OCI-LY7 (cell line): ENCODE measurements around the gene CRYZL1. TPM values are rescaled to one million over a fixed set of nuclear protein-coding genes. Genes with fewer than 3 reads are reported as not detected.

Experiments
- BruUV-seq: library from RNA; stranded (reverse); fragments of 400-500 nt; replicated peaks from 2 replicates; lab custom pipeline; 2021; lab: Mats Ljungman, UMichigan
- CTCF ChIA-PET: fragments of 300-600 bp; sonication (Branson Sonifier 250); formaldehyde crosslinking; loops from one replicate; lab custom pipeline; 2022; ENCODE audit warnings: antibody characterized with exemption; ENCODE audit not compliant: unreplicated experiment; lab: Charles Lee
- POLR2A ChIA-PET: fragments of 300-600 bp; sonication (Branson Sonifier 250); formaldehyde crosslinking; loops from one replicate; lab custom pipeline; 2022; ENCODE audit warnings: antibody characterized with exemption; lab: Charles Lee
- DNase-seq: peaks from one replicate; pipeline ENCODE4 v3.0.0-alpha.2; 2015; ENCODE audit warnings: low spot score
- H2AFZ ChIP-seq: fragments of 200-600 bp; sonication (generic), shearing (Covaris generic); 2 replicates; pipeline ENCODE4 v1.6.1; 2014; ENCODE audit warnings: mild to moderate bottlenecking, antibody characterized with exemption, low read length, moderate library complexity
- H3K27ac ChIP-seq: fragments of 200-600 bp; sonication (generic); 2 replicates; pipeline ENCODE4 v1.5.1; 2014; ENCODE audit warnings: mixed run types, low read depth, mild to moderate bottlenecking, moderate library complexity, low read length, inconsistent platforms; ENCODE audit not compliant: poor library complexity, severe bottlenecking
- H3K36me3 ChIP-seq: fragments of 200-600 bp; sonication (generic); 2 replicates; pipeline ENCODE4 v1.6.1; 2014; ENCODE audit warnings: mild to moderate bottlenecking, antibody characterized with exemption, low read length, moderate library complexity, mixed read lengths; ENCODE audit not compliant: insufficient read depth
- H3K4me1 ChIP-seq: fragments of 200-600 bp; sonication (generic); 2 replicates; pipeline ENCODE4 v1.5.1; 2014; ENCODE audit warnings: mild to moderate bottlenecking, low read length; ENCODE audit not compliant: insufficient read depth, poor library complexity, severe bottlenecking
- H3K4me2 ChIP-seq: fragments of 200-600 bp; sonication (generic); 2 replicates; pipeline ENCODE4 v1.6.1; 2014; ENCODE audit warnings: mild to moderate bottlenecking, low read length
- H3K4me3 ChIP-seq: fragments of 200-600 bp; sonication (generic); 2 replicates; pipeline ENCODE4 v1.5.1; 2014; ENCODE audit warnings: mild to moderate bottlenecking, low read depth, low read length; ENCODE audit not compliant: poor library complexity, severe bottlenecking
- H3K79me2 ChIP-seq: fragments of 200-600 bp; sonication (generic); 2 replicates; pipeline ENCODE4 v1.6.1; 2016; ENCODE audit warnings: low read depth, mild to moderate bottlenecking, low read length, moderate library complexity, mixed read lengths; ENCODE audit not compliant: insufficient read depth
- H3K9me2 ChIP-seq: fragments of 200-600 bp; sonication (generic); 2 replicates; pipeline ENCODE4 v1.6.1; 2016; ENCODE audit warnings: mild to moderate bottlenecking, low read length, mixed read lengths; ENCODE audit not compliant: insufficient read depth
- H3K9me3 ChIP-seq: fragments of 200-600 bp; sonication (generic); 2 replicates; pipeline ENCODE4 v1.6.1; 2014; ENCODE audit warnings: mild to moderate bottlenecking, mixed run types, low read length, mixed read lengths
- H4K20me1 ChIP-seq: fragments of 200-600 bp; sonication (generic); 2 replicates; pipeline ENCODE4 v1.6.1; 2014; ENCODE audit warnings: mild to moderate bottlenecking, antibody characterized with exemption, low read length, moderate library complexity, mixed read lengths; ENCODE audit not compliant: insufficient read depth
- EZH2phosphoT487 ChIP-seq: fragments of 200-600 bp; sonication (generic); IDR thresholded peaks from 2 replicates; pipeline ENCODE4 v1.6.1; 2018; ENCODE audit warnings: low read depth, borderline replicate concordance, mild to moderate bottlenecking, mixed run types, antibody characterized with exemption, low read length, moderate library complexity, mixed read lengths
- intact Hi-C: fragments of 100-400 bp; cut with micrococcal nuclease; formaldehyde crosslinking; loops from one replicate; pipeline ENCODE4 v1.10.0; 2022; ENCODE audit not compliant: unreplicated experiment
- total RNA-seq, 2 experiments: library from RNA; depleted of rRNA in 1 of 2; stranded (reverse); fragments of >200 nt in 1 of 2; shearing (Covaris generic) in 1 of 2; gene quantifications; 2 replicates each; pipeline ENCODE4 v1.2.3, GENCODE V29; 2014 to 2022
- TF ChIP-seq, protein P1 (sequence below): fragments of 200-600 bp; sonication (generic); conservative IDR thresholded peaks from 2 replicates; pipeline ENCODE4 v1.5.1; 2014; ENCODE audit warnings: mild to moderate bottlenecking, antibody characterized with exemption, low read length, moderate library complexity, mixed read lengths

CRYZL1 gene
- total RNA-seq, 2 experiments from 2014 or later = 26.4 to 37.9 TPM

DNA sequence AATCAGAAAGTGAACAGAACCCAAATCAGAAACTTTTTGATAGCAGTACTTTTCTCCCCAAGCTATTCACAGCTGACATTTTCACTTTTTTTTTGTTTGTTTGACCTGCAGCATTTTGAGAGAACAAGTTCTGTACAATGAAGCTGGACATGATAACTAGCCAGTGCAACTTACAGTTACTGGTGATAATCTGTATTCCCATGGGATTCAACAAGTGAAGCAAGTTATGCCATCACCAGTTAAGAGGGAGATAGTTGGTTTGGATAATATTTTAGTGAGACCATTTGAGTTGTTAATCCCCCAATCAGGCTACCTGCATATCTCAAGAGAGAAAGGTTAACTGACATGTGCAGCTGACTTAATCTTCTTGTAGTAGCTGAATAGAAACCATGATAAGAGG is 80.6 kb downstream of the CRYZL1 start:
- no peak for DNase-seq
- Histone ChIP-seq H3K9me3 (no peaks in the 10 kb centered on the region), H3K4me3 (no peak overlapping the region), H3K79me2 (peaks cover 97% of the 10 kb centered on the region), H3K4me2 (no peak overlapping the region), H2AFZ (no peak overlapping the region), H3K4me1 (no peaks in the 10 kb centered on the region), H3K36me3 (peaks cover 99% of the 10 kb centered on the region), H4K20me1 (peaks cover 30% of the 10 kb centered on the region), H3K27ac (no peak overlapping the region), H3K9me2 (no peaks in the 10 kb centered on the region)
- TF ChIP-seq, protein P1, sequence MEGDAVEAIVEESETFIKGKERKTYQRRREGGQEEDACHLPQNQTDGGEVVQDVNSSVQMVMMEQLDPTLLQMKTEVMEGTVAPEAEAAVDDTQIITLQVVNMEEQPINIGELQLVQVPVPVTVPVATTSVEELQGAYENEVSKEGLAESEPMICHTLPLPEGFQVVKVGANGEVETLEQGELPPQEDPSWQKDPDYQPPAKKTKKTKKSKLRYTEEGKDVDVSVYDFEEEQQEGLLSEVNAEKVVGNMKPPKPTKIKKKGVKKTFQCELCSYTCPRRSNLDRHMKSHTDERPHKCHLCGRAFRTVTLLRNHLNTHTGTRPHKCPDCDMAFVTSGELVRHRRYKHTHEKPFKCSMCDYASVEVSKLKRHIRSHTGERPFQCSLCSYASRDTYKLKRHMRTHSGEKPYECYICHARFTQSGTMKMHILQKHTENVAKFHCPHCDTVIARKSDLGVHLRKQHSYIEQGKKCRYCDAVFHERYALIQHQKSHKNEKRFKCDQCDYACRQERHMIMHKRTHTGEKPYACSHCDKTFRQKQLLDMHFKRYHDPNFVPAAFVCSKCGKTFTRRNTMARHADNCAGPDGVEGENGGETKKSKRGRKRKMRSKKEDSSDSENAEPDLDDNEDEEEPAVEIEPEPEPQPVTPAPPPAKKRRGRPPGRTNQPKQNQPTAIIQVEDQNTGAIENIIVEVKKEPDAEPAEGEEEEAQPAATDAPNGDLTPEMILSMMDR = no peak
- TF ChIP-seq EZH2phosphoT487 = no peak
- ChIA-PET CTCF (no interaction called here), POLR2A (no interaction called here)
- no TSS peak for BruUV-seq
- intact Hi-C loops = no loop called here

DNA sequence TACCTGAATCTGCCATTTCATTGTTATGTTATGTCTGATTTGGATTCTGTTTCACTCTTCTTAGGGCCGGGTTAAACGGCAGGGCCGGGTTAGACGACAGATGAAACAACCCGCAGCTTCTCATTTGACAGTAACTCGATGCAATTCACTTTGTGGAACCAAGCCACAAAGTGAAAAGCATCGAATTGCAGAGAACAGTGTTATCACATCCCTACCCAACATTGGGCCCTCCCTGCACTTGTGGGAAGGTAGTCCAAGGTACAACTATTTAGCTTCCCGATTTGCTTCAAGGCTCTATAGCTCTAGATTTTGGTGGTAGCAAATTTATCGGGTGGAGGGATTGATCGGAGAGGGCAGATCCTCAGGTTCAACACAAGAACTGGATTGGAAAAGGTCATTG is 81.7 kb downstream of the CRYZL1 start:
- H3K79me2 ChIP-seq = peaks cover 96% of the 10 kb centered on the region
- no peak overlapping the region for H2AFZ ChIP-seq
- intact Hi-C loops = loop anchor here (2.0 kb wide), 1 partner anchor 29 kb away; no protein-coding TSS in a partner anchor
- H3K9me2 ChIP-seq = no peaks in the 10 kb centered on the region
- H3K4me2 ChIP-seq = no peak overlapping the region
- no peak for TF ChIP-seq EZH2phosphoT487
- TF ChIP-seq, protein P1 = no peak
- DNase-seq = no peak
- H3K4me3 ChIP-seq = no peak overlapping the region
- ChIA-PET POLR2A (interaction anchor here (0.9 kb wide), 1 partner anchor 24 kb away, joined by 6 read pairs; no protein-coding TSS in a partner anchor), CTCF (interaction anchor here (0.6 kb wide), 1 partner anchor 80 kb away, joined by 3 read pairs; the partner anchor contains the start of gene TMEM50B)
- H3K9me3 ChIP-seq = no peaks in the 10 kb centered on the region
- no TSS peak for BruUV-seq
- H3K36me3 ChIP-seq = peaks cover 99% of the 10 kb centered on the region
- no peaks in the 10 kb centered on the region for H3K4me1 ChIP-seq
- peaks cover 39% of the 10 kb centered on the region for H4K20me1 ChIP-seq
- no peak overlapping the region for H3K27ac ChIP-seq

DNA sequence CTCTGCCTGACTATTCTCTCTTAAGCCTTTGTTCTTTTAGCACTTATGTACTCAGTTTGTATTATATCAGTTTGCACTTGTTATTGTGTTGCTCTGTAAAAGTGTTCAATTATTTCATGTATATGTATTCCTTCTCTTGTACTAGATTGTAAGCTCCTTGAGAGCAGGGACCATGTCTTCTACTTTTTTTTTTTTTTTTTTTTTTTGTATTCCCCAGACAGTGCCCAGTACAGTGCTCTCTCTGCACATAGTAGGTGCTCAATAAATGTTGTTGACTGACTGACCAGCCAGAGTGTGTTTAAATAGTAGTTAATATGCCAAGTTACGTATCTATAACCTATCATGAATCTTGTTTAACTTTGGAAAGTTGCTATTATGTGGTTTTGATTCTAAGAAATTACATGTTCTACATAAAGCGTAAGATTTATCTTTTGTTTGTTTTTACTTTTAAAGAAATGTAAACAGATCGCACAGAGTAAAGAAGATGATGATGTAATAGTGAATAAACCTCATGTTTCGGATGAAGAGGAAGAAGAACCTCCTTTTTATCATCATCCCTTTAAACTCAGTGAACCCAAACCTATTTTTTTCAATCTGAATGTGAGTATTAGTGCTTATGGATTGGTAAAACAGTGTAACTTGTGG is 82.6 kb downstream of the CRYZL1 start:
- no peak overlapping the region for H3K4me2 ChIP-seq
- H3K4me1 ChIP-seq = no peaks in the 10 kb centered on the region
- no peak overlapping the region for H3K4me3 ChIP-seq
- no peak overlapping the region for H2AFZ ChIP-seq
- CTCF ChIA-PET = no interaction called here
- H3K9me2 ChIP-seq = no peaks in the 10 kb centered on the region
- H3K9me3 ChIP-seq = no peaks in the 10 kb centered on the region
- DNase-seq = no peak
- no TSS peak for BruUV-seq
- H3K27ac ChIP-seq = no peak overlapping the region
- TF ChIP-seq, protein P1 = no peak
- no peak for TF ChIP-seq EZH2phosphoT487
- peaks cover 99% of the 10 kb centered on the region for H3K79me2 ChIP-seq
- peaks cover 99% of the 10 kb centered on the region for H3K36me3 ChIP-seq
- intact Hi-C loops = loop anchor here (2.0 kb wide), 1 partner anchor 28 kb away; no protein-coding TSS in a partner anchor
- H4K20me1 ChIP-seq = peaks cover 42% of the 10 kb centered on the region
- POLR2A ChIA-PET = interaction anchor here (1.0 to 3.5 kb wide), 5 partner anchors 9 to 59 kb away, joined by 3 to 14 read pairs (median 4); no protein-coding TSS in a partner anchor
